ENCODE measurements around the gene UCN.
"Not testable (repeated sequence)": the region's sequence is repeated elsewhere in the genome, so short reads cannot be mapped to it uniquely, and the experiment has no call there.

UCN gene, protein sequence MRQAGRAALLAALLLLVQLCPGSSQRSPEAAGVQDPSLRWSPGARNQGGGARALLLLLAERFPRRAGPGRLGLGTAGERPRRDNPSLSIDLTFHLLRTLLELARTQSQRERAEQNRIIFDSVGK

DNA sequence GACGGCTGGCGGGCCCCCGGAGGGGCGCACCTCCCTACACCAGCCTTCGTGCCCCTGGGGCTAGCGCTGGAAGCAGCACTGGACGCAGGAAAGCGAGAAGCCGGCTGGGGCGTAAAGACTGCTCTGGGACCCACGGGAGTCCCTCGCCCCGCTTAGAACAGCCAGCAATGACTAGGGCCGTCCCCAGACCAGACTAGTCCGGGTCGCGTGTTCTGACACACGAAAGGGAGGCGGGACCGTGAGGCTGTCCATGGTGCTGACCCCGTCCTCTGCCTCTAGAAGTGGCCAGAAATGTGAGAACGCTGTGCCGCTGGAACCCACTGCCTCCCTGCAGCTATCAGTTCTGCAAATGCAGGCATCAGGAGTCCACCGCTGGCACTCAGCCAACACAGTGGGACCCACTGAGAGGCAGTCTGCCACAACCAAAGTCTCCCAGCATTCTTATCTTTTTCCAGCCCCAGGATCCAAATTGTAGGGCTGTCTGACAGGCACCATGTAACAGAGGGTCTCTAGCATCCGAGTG, at the start of gene UCN:
TSS of gene UCN (minus strand) at position 87 of the 523 bp plus-strand sequence. CDS start 550 bp downstream, outside the sequence.
- H3K4me3 ChIP-seq (ENCODE audit: low read length), result no peak within 1 kb of the TSS
- no peak within 1 kb of the TSS for H3K9ac ChIP-seq (ENCODE audit: low read length)
- peaks cover 37% of the 10 kb centered on the region for H3K27me3 ChIP-seq (replicated peaks; ENCODE audit: control insufficient read depth, insufficient read depth, low read length)

DNA sequence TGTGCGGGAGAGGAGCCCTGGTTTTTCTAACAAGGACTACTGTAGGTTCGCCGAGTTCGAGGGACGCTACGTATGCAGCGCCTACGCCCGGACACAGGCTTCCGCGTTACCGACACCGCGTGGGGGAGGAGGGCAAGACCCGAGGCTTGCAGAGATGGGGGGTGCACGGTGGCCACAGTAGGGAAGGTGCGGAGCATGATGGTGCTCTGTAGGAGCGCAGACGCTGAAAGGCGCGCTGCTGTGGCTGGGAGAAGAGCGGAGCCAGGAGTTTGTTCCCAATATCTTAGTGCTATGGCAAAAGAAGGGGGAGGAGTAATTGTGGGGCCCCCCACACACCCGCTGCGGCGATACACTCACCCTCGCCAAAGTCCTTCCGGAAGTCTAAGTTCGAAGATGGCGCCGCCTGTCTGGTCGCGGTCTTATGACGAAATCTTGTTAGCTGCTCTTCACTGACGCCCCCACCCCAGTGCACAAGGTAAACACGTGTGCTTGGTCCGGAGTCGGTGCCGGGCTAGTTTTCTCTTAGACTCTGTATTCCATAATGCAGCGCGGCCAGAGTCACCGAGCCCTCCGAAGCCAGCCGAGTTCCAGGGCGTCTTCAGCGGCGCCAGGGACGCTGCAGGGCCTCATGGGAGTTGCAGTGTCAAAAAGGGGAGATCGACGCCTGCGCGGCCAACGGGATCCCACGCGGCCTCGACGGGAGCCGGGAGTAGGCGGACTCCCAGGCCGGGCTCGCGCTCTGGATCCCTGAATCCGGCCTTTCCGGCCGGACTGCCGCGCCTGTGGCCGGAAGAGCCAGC, 48.3 kb upstream of the UCN start, which contains the start of gene GTF3C2:
TSS of gene GTF3C2 (minus strand) at position 383 of the 800 bp plus-strand sequence. CDS start 13,210 bp downstream, outside the sequence.
- Histone ChIP-seq H3K36me3 (ENCODE audit: control insufficient read depth, insufficient read depth, low read length, severe bottlenecking) (no peaks in the 10 kb centered on the region), H3K9ac (ENCODE audit: low read length) (peak within 1 kb of the TSS; percentile 100), H3K4me1 (ENCODE audit: control insufficient read depth, insufficient read depth, low read length) (peaks cover 35% of the 10 kb centered on the region), H3K9me3 (ENCODE audit: control insufficient read depth, low read length) (no peaks in the 10 kb centered on the region), H3K4me3 (ENCODE audit: low read length) (peak within 1 kb of the TSS; percentile 97), H3K27me3 (replicated peaks; ENCODE audit: control insufficient read depth, insufficient read depth, low read length) (no peaks in the 10 kb centered on the region)
- DNase-seq (ENCODE audit: low read depth), result peak; percentile 98

More for the DNA sequence above, at the start of gene UCN:
- peak; percentile 71 for DNase-seq (ENCODE audit: low read depth)
- Histone ChIP-seq H3K36me3 (ENCODE audit: control insufficient read depth, insufficient read depth, low read length, severe bottlenecking) (peaks cover 11% of the 10 kb centered on the region), H3K9me3 (ENCODE audit: control insufficient read depth, low read length) (peaks cover 6% of the 10 kb centered on the region), H3K4me1 (ENCODE audit: control insufficient read depth, insufficient read depth, low read length) (peaks cover 3% of the 10 kb centered on the region)

DNA sequence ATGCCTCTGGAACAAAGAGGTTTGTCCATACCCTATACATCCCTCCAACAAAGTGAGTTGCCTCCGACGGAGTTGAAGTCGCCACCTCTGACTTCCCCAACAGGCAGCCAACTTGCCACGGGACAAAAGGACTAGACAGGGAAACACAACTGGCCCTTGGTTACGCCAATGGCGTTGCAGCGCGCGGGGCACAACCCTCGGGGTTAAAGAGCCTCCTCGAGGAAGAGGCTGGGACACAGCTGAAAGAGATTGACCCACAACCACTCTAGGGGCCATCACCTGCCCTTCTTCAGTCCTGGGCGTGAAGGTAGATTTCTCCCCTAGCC, 47.8 kb upstream of the UCN start:
- peak overlapping the region; percentile 100 for H3K9ac ChIP-seq (ENCODE audit: low read length)
- H3K4me3 ChIP-seq (ENCODE audit: low read length), result peak overlapping the region; percentile 97
- peak; percentile 65 for DNase-seq (ENCODE audit: low read depth)
- H3K36me3 ChIP-seq (ENCODE audit: control insufficient read depth, insufficient read depth, low read length, severe bottlenecking), result no peaks in the 10 kb centered on the region
- H3K9me3 ChIP-seq (ENCODE audit: control insufficient read depth, low read length), result no peaks in the 10 kb centered on the region
- H3K4me1 ChIP-seq (ENCODE audit: control insufficient read depth, insufficient read depth, low read length), result peaks cover 35% of the 10 kb centered on the region
- H3K27me3 ChIP-seq (replicated peaks; ENCODE audit: control insufficient read depth, insufficient read depth, low read length), result no peaks in the 10 kb centered on the region

DNA sequence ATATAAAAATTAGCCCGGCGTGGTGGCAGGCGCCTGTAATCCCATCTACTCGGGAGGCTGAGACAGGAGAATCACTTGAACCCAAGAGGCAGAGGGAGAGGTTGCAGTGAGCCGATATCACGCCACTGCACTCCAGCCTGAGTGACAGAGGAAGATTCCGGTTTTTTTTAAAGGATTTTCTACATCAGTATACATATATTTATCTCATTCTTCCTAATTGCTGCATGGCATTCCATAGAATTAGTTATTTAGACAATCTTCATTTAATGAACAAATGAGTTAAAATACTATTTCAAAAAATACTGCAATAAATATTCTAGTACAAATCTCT, 46.3 kb upstream of the UCN start:
- no peak overlapping the region for H3K4me3 ChIP-seq (ENCODE audit: low read length)
- no peak overlapping the region for H3K9ac ChIP-seq (ENCODE audit: low read length)
- DNase-seq (ENCODE audit: low read depth), result no peak
- peaks cover 35% of the 10 kb centered on the region for H3K4me1 ChIP-seq (ENCODE audit: control insufficient read depth, insufficient read depth, low read length)
- peaks cover 6% of the 10 kb centered on the region for H3K36me3 ChIP-seq (ENCODE audit: control insufficient read depth, insufficient read depth, low read length, severe bottlenecking)
- no peaks in the 10 kb centered on the region for H3K27me3 ChIP-seq (replicated peaks; ENCODE audit: control insufficient read depth, insufficient read depth, low read length)
- H3K9me3 ChIP-seq (ENCODE audit: control insufficient read depth, low read length), result no peaks in the 10 kb centered on the region

DNA sequence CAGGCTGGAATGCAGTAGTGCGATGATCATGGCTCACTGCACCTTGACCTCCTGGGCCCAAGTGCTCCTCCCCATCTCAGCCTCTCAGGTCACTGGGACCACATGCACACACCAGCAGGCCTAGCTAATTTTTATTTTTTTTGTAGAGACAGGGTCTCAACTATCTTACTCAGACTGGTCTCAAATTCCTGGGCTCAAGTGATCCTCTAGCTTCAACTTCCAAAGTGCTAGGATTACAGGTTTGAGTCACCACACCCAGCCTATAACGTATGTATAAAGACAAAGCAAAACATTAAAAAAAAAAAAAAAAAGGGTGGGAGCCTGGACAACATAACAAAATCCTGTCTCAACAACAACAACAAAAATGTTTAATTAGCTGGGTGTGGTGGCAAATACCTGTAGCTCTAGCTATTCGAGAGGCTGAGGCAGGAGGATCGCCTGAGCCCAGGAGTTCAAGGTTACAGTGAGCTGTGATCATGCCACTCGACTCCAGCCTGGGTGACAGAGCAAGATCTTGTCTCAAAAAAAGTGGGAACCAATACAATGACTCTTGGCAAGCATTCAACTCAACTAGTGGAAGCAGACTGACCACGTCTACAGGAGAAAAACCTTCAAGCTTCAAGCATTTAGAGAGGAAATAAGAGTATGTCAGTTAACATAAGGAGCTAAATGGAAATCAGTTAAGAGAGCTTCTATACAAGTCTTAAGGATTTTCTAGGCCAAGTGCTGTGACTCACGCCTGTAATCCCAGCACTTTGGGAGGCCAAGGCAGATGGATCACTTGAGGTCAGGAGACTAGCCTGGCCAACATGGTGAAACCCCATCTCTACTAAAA, 45.7 kb upstream of the UCN start:
- Histone ChIP-seq H3K4me3 (ENCODE audit: low read length) (peak overlapping the region; percentile 63), H3K36me3 (ENCODE audit: control insufficient read depth, insufficient read depth, low read length, severe bottlenecking) (peaks cover 6% of the 10 kb centered on the region), H3K27me3 (replicated peaks; ENCODE audit: control insufficient read depth, insufficient read depth, low read length) (no peaks in the 10 kb centered on the region), H3K9ac (ENCODE audit: low read length) (peak overlapping the region; percentile 48), H3K9me3 (ENCODE audit: control insufficient read depth, low read length) (no peaks in the 10 kb centered on the region), H3K4me1 (ENCODE audit: control insufficient read depth, insufficient read depth, low read length) (peaks cover 35% of the 10 kb centered on the region)
- DNase-seq (ENCODE audit: low read depth), result peak; percentile 20

DNA sequence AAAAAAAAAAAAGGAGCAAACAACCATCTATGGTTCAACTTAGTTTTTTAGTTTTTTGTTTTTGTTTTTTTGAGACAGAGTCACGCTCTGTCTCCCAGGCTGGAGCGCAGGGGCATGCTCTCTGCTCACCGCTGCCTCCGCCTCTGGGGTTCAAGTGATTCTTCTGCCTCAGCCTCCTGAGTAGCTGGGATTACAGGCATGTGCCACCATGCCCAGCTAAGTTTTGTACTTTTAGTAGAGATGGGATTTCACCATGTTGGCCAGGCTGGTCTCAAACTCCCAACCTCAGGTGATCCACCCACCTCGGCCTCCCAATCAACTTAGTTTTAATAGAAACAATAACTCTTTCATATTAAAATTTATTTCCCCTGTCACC, 45.1 kb upstream of the UCN start:
- not testable (repeated sequence) for H3K9ac ChIP-seq (ENCODE audit: low read length); H3K27me3 ChIP-seq (replicated peaks; ENCODE audit: control insufficient read depth, insufficient read depth, low read length); H3K36me3 ChIP-seq (ENCODE audit: control insufficient read depth, insufficient read depth, low read length, severe bottlenecking); H3K9me3 ChIP-seq (ENCODE audit: control insufficient read depth, low read length); DNase-seq (ENCODE audit: low read depth)
- Histone ChIP-seq H3K4me3 (ENCODE audit: low read length) (peak overlapping the region; percentile 63), H3K4me1 (ENCODE audit: control insufficient read depth, insufficient read depth, low read length) (peaks cover 34% of the 10 kb centered on the region)

DNA sequence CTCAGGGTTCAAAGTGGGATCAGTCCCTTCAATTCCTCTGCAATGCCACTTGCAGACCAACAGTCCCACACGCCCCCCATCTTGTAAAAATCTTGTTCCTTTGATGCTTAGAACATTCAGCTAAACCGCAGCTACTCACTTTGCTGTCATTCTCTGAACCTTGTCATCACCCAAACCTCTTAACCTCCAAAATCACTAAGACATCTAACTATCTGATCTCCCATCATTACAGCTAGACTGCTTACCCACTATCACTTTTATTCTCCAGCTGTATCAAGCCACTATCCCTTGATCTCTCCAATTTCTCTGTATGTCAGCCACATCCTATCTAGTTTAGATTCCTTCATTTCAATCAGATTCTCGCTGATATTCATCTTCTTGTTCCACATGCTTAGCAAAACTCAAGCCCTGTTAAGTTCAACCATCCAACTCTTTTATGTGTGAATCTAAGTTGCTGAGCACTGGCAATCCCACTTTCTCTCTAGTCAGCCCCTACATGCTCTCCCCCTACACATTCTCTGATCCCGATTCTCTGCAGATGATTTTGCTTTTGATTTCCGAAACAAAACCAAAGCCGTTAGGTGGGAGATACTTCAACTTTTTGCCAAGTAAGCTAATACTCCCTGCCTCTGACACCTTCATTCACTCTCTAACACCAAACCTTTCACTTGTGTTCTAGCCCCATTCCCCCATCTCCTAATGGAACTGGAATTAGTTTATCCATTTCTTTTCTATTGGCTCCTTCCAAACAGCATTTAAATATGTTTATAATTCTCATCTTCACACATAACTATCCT, 43.8 kb upstream of the UCN start:
- H3K27me3 ChIP-seq (replicated peaks; ENCODE audit: control insufficient read depth, insufficient read depth, low read length), result no peaks in the 10 kb centered on the region
- DNase-seq (ENCODE audit: low read depth), result no peak
- H3K36me3 ChIP-seq (ENCODE audit: control insufficient read depth, insufficient read depth, low read length, severe bottlenecking), result peaks cover 6% of the 10 kb centered on the region
- H3K9ac ChIP-seq (ENCODE audit: low read length), result no peak overlapping the region
- H3K9me3 ChIP-seq (ENCODE audit: control insufficient read depth, low read length), result no peaks in the 10 kb centered on the region
- H3K4me3 ChIP-seq (ENCODE audit: low read length), result no peak overlapping the region
- H3K4me1 ChIP-seq (ENCODE audit: control insufficient read depth, insufficient read depth, low read length), result peaks cover 37% of the 10 kb centered on the region

DNA sequence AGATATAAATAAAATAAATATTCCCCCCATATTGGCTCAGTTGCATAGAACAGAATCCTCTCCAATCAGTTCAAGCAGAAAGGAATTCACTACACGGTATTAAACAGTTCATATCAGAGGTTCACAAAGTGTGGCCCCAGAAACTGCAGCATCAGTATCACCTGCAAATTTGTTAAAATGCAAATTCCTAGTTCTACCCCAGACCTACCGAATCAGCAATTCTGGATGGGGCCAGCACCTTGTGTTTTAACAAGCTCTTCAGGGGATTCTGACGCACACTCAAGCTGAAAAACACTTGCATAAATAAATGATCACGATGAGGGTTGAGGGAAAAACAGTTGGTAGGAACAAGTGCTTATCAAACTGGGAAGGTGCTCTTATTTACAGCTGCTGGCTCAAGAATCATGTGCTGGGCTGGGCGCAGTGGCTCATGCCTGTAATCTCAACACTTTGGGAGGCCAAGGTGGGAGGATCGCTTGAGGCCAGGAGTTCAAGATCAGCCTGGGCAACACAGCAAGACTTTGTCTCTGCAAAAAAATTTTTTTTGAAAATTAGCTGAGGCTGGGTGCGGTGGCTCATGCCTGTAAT, 42.0 kb upstream of the UCN start:
- Histone ChIP-seq H3K9ac (ENCODE audit: low read length) (no peak overlapping the region), H3K9me3 (ENCODE audit: control insufficient read depth, low read length) (no peaks in the 10 kb centered on the region)

DNA sequence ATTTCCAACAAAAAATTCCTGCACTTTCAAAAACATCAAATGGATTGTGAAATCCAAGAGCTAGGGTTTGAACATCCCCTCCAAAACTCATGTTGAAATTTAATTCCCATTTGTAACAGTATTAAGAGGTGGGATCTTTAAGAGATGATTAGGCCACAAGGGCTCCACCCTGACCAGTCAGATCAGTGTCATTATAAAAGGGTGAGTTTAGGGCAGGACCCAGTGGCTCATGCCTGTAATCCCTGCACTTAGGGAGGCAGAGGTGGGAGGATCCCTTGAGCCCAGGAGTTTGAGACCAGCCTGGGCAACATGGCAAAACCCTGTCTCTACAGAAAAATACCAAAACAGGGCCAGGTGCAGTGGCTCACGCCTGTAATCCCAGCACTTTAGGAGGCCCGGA, 39.4 kb upstream of the UCN start:
- no peaks in the 10 kb centered on the region for H3K9me3 ChIP-seq (ENCODE audit: control insufficient read depth, low read length)
- H3K4me1 ChIP-seq (ENCODE audit: control insufficient read depth, insufficient read depth, low read length), result peaks cover 16% of the 10 kb centered on the region
- no peak overlapping the region for H3K9ac ChIP-seq (ENCODE audit: low read length)
- DNase-seq (ENCODE audit: low read depth), result no peak
- H3K4me3 ChIP-seq (ENCODE audit: low read length), result no peak overlapping the region
- H3K36me3 ChIP-seq (ENCODE audit: control insufficient read depth, insufficient read depth, low read length, severe bottlenecking), result peaks cover 9% of the 10 kb centered on the region
- no peaks in the 10 kb centered on the region for H3K27me3 ChIP-seq (replicated peaks; ENCODE audit: control insufficient read depth, insufficient read depth, low read length)

More for the DNA sequence above, 42.0 kb upstream of the UCN start:
- no peak for DNase-seq (ENCODE audit: low read depth)
- Histone ChIP-seq H3K4me3 (ENCODE audit: low read length) (no peak overlapping the region), H3K4me1 (ENCODE audit: control insufficient read depth, insufficient read depth, low read length) (peaks cover 36% of the 10 kb centered on the region), H3K36me3 (ENCODE audit: control insufficient read depth, insufficient read depth, low read length, severe bottlenecking) (peaks cover 6% of the 10 kb centered on the region), H3K27me3 (replicated peaks; ENCODE audit: control insufficient read depth, insufficient read depth, low read length) (no peaks in the 10 kb centered on the region)

DNA sequence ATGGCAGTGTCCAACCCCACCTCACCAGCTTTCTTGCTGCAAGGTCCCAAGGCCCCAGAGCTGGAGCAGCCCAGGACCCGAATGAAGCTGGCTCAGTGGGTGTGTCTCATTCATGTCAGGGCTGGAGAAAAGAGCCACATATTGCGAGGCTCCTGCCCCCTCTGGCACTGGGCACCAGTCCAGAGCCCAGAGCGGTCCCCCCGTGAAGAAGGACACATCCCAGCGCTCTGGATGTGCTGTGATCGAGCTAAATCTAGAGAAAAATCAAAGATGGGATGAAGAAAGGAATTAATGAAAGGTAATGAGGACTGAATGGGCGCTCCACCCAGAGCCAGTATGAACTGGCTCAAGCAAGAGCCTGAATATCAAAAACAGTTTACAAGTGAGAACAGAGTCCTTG, 27.9 kb upstream of the UCN start:
- Histone ChIP-seq H3K4me3 (ENCODE audit: low read length) (no peak overlapping the region), H3K27me3 (replicated peaks; ENCODE audit: control insufficient read depth, insufficient read depth, low read length) (no peaks in the 10 kb centered on the region), H3K4me1 (ENCODE audit: control insufficient read depth, insufficient read depth, low read length) (no peaks in the 10 kb centered on the region), H3K9me3 (ENCODE audit: control insufficient read depth, low read length) (no peaks in the 10 kb centered on the region), H3K36me3 (ENCODE audit: control insufficient read depth, insufficient read depth, low read length, severe bottlenecking) (peaks cover 81% of the 10 kb centered on the region), H3K9ac (ENCODE audit: low read length) (no peak overlapping the region)
- DNase-seq (ENCODE audit: low read depth), result no peak

Measured in adipocyte (in vitro differentiated cells).